ENCODE results near the gene TMEM39A.

The TMEM39A gene

DNA sequence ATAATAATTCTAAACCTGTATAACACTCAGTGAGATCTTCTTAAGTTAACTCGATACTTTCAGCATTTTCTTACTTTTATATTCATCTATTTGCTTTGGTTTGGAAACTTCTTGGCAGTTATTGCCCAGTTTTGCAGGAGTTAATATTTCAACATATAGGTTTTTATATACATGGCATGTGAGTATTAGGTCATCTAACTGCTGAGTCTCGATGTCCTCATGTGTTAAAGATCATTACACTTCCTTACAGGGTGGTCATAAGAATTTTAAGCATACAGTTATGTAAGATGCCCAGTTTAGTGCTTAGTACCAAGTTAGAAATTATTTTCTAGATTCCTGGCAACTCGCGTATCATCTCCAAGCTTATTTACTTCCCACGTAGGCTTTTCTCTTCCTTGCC lies 62.9 kb downstream of the TMEM39A start:
- no peak overlapping the region for H3K4me3 ChIP-seq (replicated peaks; ENCODE audit: insufficient read depth, low read length)
- DNase-seq (ENCODE audit: low read depth in 1 of 2, low spot score in 1 of 2) = no peak
- H3K27ac ChIP-seq (replicated peaks) = no peak overlapping the region
- H3K27me3 ChIP-seq (ENCODE audit: insufficient read depth, poor library complexity, severe bottlenecking) = no peaks in the 10 kb centered on the region
- TF ChIP-seq GABPA (IDR thresholded peaks at IDR 0.05; ENCODE audit: low read depth) (no peak), POLR2AphosphoS5 (IDR thresholded peaks at IDR 0.05; ENCODE audit: low read depth) (no peak), SPI1 (IDR thresholded peaks at IDR 0.05; ENCODE audit: borderline replicate concordance, low read depth) (no peak)
- TF ChIP-seq, protein P1, sequence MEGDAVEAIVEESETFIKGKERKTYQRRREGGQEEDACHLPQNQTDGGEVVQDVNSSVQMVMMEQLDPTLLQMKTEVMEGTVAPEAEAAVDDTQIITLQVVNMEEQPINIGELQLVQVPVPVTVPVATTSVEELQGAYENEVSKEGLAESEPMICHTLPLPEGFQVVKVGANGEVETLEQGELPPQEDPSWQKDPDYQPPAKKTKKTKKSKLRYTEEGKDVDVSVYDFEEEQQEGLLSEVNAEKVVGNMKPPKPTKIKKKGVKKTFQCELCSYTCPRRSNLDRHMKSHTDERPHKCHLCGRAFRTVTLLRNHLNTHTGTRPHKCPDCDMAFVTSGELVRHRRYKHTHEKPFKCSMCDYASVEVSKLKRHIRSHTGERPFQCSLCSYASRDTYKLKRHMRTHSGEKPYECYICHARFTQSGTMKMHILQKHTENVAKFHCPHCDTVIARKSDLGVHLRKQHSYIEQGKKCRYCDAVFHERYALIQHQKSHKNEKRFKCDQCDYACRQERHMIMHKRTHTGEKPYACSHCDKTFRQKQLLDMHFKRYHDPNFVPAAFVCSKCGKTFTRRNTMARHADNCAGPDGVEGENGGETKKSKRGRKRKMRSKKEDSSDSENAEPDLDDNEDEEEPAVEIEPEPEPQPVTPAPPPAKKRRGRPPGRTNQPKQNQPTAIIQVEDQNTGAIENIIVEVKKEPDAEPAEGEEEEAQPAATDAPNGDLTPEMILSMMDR (IDR thresholded peaks at IDR 0.05; ENCODE audit: insufficient read depth, low read length) = no peak
- TF ChIP-seq, protein P2, sequence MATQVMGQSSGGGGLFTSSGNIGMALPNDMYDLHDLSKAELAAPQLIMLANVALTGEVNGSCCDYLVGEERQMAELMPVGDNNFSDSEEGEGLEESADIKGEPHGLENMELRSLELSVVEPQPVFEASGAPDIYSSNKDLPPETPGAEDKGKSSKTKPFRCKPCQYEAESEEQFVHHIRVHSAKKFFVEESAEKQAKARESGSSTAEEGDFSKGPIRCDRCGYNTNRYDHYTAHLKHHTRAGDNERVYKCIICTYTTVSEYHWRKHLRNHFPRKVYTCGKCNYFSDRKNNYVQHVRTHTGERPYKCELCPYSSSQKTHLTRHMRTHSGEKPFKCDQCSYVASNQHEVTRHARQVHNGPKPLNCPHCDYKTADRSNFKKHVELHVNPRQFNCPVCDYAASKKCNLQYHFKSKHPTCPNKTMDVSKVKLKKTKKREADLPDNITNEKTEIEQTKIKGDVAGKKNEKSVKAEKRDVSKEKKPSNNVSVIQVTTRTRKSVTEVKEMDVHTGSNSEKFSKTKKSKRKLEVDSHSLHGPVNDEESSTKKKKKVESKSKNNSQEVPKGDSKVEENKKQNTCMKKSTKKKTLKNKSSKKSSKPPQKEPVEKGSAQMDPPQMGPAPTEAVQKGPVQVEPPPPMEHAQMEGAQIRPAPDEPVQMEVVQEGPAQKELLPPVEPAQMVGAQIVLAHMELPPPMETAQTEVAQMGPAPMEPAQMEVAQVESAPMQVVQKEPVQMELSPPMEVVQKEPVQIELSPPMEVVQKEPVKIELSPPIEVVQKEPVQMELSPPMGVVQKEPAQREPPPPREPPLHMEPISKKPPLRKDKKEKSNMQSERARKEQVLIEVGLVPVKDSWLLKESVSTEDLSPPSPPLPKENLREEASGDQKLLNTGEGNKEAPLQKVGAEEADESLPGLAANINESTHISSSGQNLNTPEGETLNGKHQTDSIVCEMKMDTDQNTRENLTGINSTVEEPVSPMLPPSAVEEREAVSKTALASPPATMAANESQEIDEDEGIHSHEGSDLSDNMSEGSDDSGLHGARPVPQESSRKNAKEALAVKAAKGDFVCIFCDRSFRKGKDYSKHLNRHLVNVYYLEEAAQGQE (IDR thresholded peaks at IDR 0.05; ENCODE audit: insufficient replicate concordance, low read depth) = no peak

DNA sequence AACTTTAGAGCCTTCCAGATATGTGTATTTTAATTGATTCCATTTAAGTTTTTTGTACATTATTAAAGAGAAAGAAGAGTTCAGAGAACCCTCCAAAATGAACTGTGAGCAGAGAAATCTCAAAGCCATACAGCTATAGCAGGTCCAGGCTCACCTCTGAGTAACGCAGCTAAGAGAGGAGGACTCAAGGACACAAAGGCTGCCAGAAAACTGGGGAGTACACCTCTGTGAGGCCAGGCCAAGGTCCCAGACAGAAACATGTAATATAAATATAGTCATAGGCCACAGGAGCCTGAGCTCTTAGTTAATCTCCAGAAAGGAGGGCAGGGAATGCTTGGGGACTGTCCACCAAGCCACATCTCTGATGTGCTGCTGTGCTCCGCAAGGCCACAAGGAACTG lies 66.5 kb downstream of the TMEM39A start:
- Histone ChIP-seq H3K27ac (replicated peaks) (no peak overlapping the region), H3K4me3 (replicated peaks; ENCODE audit: insufficient read depth, low read length) (no peak overlapping the region), H3K27me3 (ENCODE audit: insufficient read depth, poor library complexity, severe bottlenecking) (no peaks in the 10 kb centered on the region)
- no peak for DNase-seq (ENCODE audit: low read depth in 1 of 2, low spot score in 1 of 2)
- TF ChIP-seq, protein P2 (IDR thresholded peaks at IDR 0.05; ENCODE audit: insufficient replicate concordance, low read depth) = no peak
- TF ChIP-seq, protein P1 (IDR thresholded peaks at IDR 0.05; ENCODE audit: insufficient read depth, low read length) = no peak
- TF ChIP-seq GABPA (IDR thresholded peaks at IDR 0.05; ENCODE audit: low read depth) = no peak
- no peak for TF ChIP-seq POLR2AphosphoS5 (IDR thresholded peaks at IDR 0.05; ENCODE audit: low read depth)

DNA sequence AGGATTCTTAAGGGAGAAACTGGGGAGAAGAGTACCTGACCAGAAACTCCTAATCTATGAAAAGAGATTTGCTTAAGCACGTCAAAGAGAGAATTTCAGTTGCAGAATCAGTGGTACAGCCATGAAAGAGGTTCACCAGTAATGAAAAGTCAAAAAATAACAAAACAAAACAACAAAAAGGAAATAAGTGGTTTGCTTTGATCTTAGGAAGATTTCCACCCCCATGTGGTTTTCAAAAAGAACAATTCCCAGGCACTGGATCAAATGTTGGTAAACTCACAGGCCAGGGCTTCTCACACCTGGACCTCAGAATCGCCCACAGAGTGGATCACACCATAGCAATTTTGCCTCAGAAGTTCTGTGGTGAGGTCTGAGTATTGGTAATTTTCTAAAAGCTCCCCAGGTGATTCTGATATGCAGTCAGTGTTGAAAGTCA lies 67.5 kb downstream of the TMEM39A start:
- Histone ChIP-seq H3K4me3 (replicated peaks; ENCODE audit: insufficient read depth, low read length) (no peak overlapping the region), H3K27ac (replicated peaks) (no peak overlapping the region), H3K27me3 (ENCODE audit: insufficient read depth, poor library complexity, severe bottlenecking) (no peaks in the 10 kb centered on the region)
- TF ChIP-seq, protein P1 (IDR thresholded peaks at IDR 0.05; ENCODE audit: insufficient read depth, low read length) = no peak
- TF ChIP-seq SPI1 (IDR thresholded peaks at IDR 0.05; ENCODE audit: borderline replicate concordance, low read depth) = no peak
- TF ChIP-seq, protein P2 (IDR thresholded peaks at IDR 0.05; ENCODE audit: insufficient replicate concordance, low read depth) = no peak
- no peak for TF ChIP-seq GABPA (IDR thresholded peaks at IDR 0.05; ENCODE audit: low read depth)
- TF ChIP-seq POLR2AphosphoS5 (IDR thresholded peaks at IDR 0.05; ENCODE audit: low read depth) = no peak
- no peak for DNase-seq (ENCODE audit: low read depth in 1 of 2, low spot score in 1 of 2)
